HG02870 (cell line): ENCODE results near the gene MANBA.

Source experiments
- ATAC-seq: cut with Tn5 transposase; IDR thresholded peaks from one replicate; pipeline ENCODE4 v1.9.1; 2021; ENCODE audit warnings: mild to moderate bottlenecking, moderate library complexity; ENCODE audit not compliant: unreplicated experiment

The MANBA gene

DNA sequence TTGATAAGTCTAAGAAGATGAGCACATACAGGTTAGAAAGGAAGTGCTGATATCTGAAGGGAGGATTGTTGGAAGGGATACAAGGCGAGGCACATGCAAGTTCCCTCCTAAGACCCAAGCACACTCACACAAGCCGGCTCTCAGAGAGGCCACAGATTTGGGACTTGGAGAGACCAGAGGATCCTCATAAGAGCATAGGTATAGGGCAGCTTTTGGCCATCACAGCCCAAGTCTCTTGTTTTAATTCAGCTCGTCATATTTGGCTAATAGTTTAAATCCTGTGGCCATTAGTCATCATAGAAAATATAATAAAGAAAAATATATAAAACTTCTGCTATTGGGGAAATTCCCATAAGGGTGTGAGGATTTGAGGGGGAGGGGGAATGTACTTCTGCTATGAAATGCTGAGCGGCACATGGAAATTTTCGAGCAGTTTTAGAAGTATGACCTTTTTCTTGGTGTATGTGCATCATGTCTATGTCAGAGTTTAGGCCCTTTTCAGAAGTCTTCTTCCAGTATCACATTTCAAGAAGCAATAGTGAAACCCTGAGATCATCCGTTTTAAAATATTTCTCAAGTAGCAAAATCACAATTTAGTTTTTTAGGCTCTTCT, 161.9 kb downstream of the MANBA start:
- ATAC-seq: peak; percentile 35

DNA sequence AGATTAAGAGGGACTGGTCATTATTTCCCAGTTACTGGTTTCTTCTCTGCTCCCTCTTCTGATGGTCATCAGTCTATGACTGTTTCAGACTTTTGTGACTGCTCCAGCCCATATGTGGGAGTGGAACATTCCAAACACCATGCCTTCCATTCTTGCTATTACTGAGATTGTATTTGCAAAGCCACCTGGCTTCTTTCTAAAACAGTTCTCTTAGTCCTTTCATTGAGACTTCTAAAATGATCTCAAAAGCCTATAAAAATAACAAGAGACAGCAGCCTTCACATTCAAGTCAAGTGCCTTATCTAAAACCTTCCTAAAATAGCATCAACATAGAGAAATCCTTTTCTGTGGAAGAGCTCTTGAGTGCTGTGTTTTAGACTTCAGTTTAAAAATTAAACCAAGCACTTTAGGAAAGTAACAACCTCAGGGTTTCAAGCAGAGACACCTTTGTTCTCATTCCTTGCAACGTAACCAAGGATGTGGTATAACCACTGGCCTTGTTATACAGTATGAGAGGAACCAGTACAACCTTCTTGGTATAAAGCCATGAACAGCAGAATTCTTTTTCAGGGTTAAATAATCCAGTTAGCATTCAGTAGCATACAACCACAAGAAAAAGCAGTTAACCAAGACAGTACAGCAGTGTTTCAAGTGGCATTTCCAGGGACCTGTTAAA, 162.5 kb downstream of the MANBA start:
- ATAC-seq: peak; percentile 62

GRCh38 chr4:102596532-102596931, 164.2 kb downstream of the MANBA start:
- ATAC-seq: no peak

GRCh38 chr4:102594000-102594399, 166.8 kb downstream of the MANBA start:
- ATAC-seq: no peak

GRCh38 chr4:102593147-102593546, 167.6 kb downstream of the MANBA start:
- ATAC-seq: no peak

- no peak for ATAC-seq
Observed at GRCh38 chr4:102592256-102592655, 168.5 kb downstream of the MANBA start.

DNA sequence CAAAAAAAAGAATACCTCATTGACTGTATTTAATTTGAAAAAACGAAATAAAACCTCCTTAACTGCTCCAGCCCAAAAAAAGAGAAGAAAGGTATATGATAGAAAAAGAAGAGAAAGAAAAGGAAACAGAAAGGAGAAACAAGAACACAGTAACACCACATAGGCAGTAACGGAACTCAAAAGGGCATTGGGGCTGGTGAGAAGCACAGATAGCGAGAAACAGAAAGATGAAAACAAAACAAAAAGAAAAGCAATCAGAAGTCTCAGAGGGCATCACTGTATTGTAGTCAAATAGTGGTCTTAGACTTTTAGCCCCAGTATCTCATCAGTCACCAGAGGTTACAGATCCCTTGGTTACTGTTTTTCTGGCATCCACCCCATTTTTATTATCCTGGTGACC, 171.0 kb downstream of the MANBA start:
- ATAC-seq: no peak

GRCh38 chr4:102586644-102587021, 174.1 kb downstream of the MANBA start:
- ATAC-seq: peak; percentile 31

DNA sequence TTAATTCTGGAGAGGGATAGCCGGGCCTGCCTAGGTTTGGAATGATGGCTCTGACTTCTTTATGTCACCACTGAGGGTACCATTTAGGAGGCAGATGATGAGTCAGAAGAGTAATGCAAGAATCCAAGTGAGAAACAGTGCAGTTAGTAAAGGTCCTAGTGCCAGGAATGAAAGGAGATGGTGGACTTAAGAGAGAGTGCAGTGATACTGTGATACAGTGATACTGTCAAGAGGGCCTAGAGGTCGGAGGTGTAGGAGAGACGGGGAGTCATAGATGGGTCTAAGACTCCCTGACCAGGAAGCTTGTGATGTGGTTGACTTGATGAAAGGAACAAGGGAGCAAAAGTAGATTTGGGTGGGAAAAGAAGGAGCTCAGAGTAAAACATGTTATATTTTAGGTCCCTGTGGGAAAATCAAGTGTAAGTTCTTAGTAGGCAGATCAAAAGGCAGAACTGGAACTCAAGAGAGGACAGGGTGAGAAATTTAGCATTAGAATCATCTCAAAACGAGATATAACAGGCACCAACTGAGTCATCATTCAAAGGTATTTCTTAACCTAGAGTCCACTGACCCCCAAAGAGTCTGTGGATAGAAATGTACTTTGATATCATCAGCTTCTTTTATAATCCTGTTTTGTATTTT, 174.6 kb downstream of the MANBA start:
- ATAC-seq: peak; percentile 65

DNA sequence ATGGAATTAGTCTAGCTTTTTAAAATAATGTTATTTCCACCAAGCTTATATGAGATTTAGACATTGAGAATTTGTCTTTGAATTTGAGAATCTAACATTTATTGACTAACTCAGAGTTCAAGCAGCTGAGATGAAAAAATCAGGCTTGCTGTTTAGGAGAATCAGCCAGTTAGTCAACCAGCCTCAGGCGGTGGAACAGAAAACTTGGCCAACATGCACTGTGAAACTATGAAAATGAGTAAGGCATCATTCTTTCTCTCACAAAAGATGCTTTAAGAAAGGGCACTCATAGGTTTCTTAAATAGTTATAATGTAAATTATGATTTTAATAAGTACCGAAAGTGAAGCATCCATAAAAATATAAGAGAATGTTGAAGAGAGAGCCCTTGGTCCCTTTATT, 175.4 kb downstream of the MANBA start:
- peak; percentile 40 for ATAC-seq

DNA sequence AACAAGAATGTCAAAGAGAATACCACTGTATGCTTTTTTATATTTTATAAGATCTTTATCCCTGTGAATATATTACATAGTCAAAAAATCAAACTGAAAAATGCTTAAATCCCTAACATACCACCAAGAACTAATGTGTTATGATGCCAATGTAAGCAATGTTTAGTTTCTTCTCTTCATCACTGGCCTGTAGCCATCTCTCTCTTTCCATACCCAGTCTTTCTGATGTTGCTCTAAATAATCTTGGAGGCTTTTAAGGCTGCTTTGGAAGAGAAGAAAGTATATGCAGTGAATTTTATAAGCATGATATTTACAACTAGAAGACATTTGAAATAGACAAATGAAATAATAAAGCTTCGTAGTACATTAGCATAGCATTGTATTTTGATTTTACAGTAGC, 176.7 kb downstream of the MANBA start:
- no peak for ATAC-seq
